GM13976 (cell line): ENCODE results near the gene AKT2.

Experiments
- DNase-seq: peaks from one replicate; pipeline ENCODE4 v3.0.0; 2012; ENCODE audit warnings: low spot score
- in situ Hi-C: fragments of 300-500 bp; cut with MboI; formaldehyde crosslinking; loops from one replicate; pipeline ENCODE4 v1.12.0; 2022; ENCODE audit warnings: low sequenced_read_pairs, mixed read lengths, inconsistent platforms; ENCODE audit not compliant: unreplicated experiment
- TF ChIP-seq, protein P1 (sequence below): IDR thresholded peaks from 2 replicates; pipeline ENCODE4 v1.5.1; 2012; ENCODE audit warnings: borderline replicate concordance, mild to moderate bottlenecking; ENCODE audit not compliant: insufficient read depth; ENCODE audit errors: extremely low read depth, missing control alignments, control extremely low read depth

The AKT2 gene

DNA sequence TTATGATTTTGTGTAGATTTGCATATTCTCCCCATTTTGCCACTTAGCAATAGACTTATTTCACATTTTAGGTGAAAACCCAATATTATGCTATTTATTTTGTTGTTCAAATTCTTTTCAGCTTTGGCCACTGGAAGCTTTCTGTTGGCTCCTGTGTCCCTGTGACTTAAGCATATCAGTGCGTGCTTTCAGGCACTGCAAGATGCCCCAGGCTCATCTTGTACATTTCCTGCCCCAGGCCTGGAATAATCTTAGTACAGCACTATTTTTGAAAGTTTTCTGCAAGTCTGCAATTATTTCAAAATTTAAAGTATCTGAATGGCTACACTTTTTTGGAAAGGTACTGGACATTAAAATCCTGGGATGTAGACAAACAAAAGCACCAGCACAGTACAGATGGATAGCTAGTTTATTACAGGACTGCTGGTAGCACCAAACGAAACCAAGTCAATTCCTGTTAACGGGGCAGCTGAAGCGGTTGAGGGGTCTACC lies 55.2 kb downstream of the AKT2 start:
- in situ Hi-C loops: loop anchor here (25.0 kb wide), 1 partner anchor 343 kb away; no protein-coding TSS in a partner anchor
- DNase-seq: no peak
- TF ChIP-seq, protein P1, sequence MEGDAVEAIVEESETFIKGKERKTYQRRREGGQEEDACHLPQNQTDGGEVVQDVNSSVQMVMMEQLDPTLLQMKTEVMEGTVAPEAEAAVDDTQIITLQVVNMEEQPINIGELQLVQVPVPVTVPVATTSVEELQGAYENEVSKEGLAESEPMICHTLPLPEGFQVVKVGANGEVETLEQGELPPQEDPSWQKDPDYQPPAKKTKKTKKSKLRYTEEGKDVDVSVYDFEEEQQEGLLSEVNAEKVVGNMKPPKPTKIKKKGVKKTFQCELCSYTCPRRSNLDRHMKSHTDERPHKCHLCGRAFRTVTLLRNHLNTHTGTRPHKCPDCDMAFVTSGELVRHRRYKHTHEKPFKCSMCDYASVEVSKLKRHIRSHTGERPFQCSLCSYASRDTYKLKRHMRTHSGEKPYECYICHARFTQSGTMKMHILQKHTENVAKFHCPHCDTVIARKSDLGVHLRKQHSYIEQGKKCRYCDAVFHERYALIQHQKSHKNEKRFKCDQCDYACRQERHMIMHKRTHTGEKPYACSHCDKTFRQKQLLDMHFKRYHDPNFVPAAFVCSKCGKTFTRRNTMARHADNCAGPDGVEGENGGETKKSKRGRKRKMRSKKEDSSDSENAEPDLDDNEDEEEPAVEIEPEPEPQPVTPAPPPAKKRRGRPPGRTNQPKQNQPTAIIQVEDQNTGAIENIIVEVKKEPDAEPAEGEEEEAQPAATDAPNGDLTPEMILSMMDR: no peak

DNA sequence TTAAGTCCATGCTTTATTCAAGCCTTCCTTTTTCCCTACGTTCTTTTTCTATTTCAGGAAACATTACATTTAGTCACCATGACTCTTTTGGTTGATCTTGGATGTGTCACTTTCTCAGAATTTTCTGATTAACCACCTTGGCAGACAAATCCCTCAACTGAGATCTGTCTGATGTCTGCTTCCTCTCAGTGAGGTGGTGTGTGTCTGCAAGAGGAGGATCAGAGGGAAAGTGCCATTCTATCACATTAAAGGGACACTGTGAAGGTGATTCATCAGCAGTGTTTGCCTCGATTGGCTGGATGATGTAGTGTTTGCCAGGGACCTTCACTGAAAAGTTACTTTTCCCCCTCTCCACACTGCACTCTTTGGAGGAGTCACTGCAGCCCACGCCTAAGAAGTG lies 55.7 kb downstream of the AKT2 start:
- in situ Hi-C loops: loop anchor here (25.0 kb wide), 1 partner anchor 342 kb away; no protein-coding TSS in a partner anchor
- TF ChIP-seq, protein P1: no peak
- DNase-seq: no peak

DNA sequence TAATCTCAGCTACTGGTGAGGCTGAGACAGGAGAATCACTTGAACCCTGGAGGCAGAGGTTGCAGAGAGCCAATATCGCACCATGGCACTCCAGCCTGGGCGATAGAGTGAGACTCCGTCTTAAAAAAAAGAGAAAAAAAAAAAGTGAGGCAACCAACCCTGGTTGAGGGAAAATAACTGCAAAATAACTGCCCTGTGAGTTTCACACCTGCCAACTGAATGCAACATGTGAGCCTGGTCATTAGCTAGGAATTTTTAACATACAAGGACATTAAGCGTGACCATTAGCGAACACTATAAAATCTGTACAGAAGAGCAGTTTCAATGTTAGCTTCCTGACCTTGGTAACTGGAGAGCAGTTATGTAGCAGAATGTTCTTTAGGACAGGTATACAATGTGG lies 56.3 kb downstream of the AKT2 start:
- DNase-seq: no peak
- in situ Hi-C loops: loop anchor here (25.0 kb wide), 1 partner anchor 342 kb away; no protein-coding TSS in a partner anchor
- TF ChIP-seq, protein P1: no peak

DNA sequence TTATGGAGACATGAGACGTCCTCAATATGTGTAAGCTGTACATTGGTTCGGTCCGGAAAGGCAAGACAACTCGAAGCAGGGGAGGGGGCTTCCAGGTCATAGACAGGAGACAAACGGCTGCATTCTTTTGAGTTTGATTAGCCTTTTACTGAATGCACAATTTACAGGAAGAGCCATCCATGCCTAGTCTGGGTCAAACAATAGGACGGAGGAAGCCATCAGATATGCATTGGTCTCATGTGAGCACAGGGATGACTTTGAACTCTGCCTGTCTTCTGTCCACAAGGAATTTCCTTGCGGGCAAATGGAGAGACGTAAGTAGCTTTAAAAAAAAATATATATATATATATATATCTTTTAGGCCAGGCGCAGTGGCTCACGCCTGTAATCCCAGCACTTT lies 56.8 kb downstream of the AKT2 start:
- TF ChIP-seq, protein P1: no peak
- DNase-seq: no peak
- in situ Hi-C loops: loop anchor here (25.0 kb wide), 1 partner anchor 341 kb away; no protein-coding TSS in a partner anchor

DNA sequence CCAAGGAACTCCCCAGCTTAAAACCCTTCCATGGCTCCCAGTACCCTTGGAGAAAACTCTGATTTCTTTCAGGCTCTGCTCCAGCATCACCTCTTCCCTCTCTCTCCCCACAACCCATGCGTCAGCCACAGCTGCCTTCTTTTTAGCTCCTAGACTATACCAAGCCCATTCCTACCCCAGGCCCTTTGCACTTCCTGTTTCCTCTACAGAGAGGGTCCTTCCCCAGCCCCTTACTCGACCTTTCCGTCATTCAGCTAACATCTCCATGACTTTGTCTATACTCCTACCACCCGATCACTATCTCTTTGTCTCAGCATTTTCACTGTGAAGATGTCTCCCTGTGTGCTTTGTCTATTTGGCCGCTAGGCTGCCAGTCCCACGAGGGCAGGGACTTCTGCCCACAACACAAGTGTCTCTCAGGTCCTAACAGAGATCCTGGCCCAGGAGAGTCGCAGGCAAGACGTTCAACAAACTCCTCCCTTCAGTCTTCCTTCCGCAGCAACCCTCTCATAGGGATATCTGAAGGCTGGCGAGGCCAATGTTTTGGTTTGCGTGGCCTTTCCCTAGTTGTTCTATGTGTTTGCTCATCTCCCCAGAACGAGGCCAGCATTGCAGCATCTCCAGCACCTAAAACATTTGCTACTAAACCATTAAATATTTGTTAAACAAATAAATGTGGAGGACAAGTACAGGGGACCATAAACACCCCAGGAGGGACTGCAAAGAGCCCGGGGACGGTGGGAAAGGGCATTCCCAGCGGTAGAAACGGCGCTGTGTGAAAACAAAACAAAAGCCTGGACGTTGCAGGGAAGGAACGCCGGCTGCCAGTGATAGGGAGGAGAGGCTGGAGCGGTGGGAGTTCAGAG lies 59.5 kb downstream of the AKT2 start:
- no peak for DNase-seq
- TF ChIP-seq, protein P1: no peak
- in situ Hi-C loops: loop anchor here (25.0 kb wide), 1 partner anchor 338 kb away; no protein-coding TSS in a partner anchor

DNA sequence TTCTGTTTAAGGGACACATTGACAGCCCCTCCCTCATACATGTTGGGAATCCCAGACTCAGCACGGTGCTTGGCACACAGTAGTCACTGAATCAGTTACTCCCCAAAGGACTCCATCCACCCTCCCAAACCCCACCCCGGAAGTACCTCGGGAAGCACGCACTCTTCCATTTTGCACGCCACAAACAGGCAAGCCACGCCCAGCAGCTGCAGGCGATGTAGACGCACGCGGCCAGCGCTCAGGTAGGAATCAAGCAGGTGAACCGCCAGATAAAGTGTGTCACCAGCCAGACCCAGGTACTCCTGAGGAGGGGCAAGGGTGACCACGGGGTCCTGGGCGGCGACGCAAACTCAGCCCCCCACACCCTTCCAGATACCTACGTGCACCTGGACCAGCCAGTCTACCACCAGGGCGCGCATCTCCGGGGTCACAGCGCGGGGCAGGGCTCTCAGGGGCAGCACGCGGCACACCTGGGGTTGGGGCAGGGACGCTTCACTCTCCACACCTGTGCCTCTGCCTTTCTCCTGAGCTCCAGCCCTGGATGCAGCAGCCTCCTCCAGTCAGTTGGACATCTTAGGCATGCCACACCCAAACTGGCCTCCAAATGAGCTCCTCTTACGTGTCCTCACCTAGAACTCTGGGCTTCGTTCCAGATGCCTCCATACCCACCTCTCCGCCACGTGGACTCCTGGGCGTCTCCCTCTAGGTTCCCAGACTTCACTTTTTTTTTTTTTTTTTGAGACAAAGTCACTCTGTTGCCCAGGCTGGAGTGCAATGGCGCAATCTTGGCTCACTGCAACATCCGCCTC lies 60.6 kb downstream of the AKT2 start:
- DNase-seq: no peak
- TF ChIP-seq, protein P1: no peak
- in situ Hi-C loops: loop anchor here (25.0 kb wide), 1 partner anchor 337 kb away; no protein-coding TSS in a partner anchor
